Stimulated activated CD4-positive, alpha-beta T cell treated with anti-CD3 and anti-CD28 coated beads, Interleukin-1b, Interleukin-23, amount 100 ng/mL, for 1 hour (primary cell): ENCODE measurements around the gene POU6F2.
"Not testable (repeated sequence)": the region's sequence is repeated elsewhere in the genome, so short reads cannot be mapped to it uniquely, and the experiment has no call there.

Source experiments
- DNase-seq, 2 donors: peaks; one replicate each; pipeline ENCODE4 v3.0.0-alpha.2; 2020; ENCODE audit warnings: low read depth in 2 of 2

Gene POU6F2

GRCh38 chr7:39304668-39305405 lies 327.1 kb downstream of the POU6F2 start:
- no peak for DNase-seq

- DNase-seq = no peak
Observed at GRCh38 chr7:39306016-39306570, 328.4 kb downstream of the POU6F2 start.

GRCh38 chr7:39310699-39311098 lies 333.0 kb downstream of the POU6F2 start:
- no peak for DNase-seq

- DNase-seq = no peak
Observed at GRCh38 chr7:39312254-39312989, 334.7 kb downstream of the POU6F2 start.

GRCh38 chr7:39313376-39313775 lies 335.7 kb downstream of the POU6F2 start:
- DNase-seq = no peak

- no peak for DNase-seq
Observed at GRCh38 chr7:39313974-39314373, 336.3 kb downstream of the POU6F2 start.

GRCh38 chr7:39317107-39317506 lies 339.4 kb downstream of the POU6F2 start:
- DNase-seq = no peak

GRCh38 chr7:39317896-39318295 lies 340.2 kb downstream of the POU6F2 start:
- no peak for DNase-seq

GRCh38 chr7:39321245-39321644 lies 343.5 kb downstream of the POU6F2 start:
- no peak for DNase-seq

- DNase-seq = no peak
Observed at GRCh38 chr7:39321909-39322498, 344.3 kb downstream of the POU6F2 start.

GRCh38 chr7:39324139-39324760 lies 346.5 kb downstream of the POU6F2 start:
- DNase-seq = no peak

- not testable (repeated sequence) for DNase-seq
Observed at GRCh38 chr7:39331607-39332006, 353.9 kb downstream of the POU6F2 start.

- DNase-seq = no peak
Observed at GRCh38 chr7:39332142-39332541, 354.4 kb downstream of the POU6F2 start.

GRCh38 chr7:39333701-39334100 lies 356.0 kb downstream of the POU6F2 start:
- no peak for DNase-seq

- no peak for DNase-seq
Observed at GRCh38 chr7:39336442-39336841, 358.7 kb downstream of the POU6F2 start.

GRCh38 chr7:39338716-39339115 lies 361.0 kb downstream of the POU6F2 start:
- DNase-seq = no peak

- DNase-seq = no peak
Observed at GRCh38 chr7:39339591-39339990, 361.9 kb downstream of the POU6F2 start.

GRCh38 chr7:39341083-39341482 lies 363.4 kb downstream of the POU6F2 start:
- no peak for DNase-seq

- no peak for DNase-seq
Observed at GRCh38 chr7:39342763-39343162, 365.1 kb downstream of the POU6F2 start.

- no peak for DNase-seq
Observed at GRCh38 chr7:39349452-39350123, 371.9 kb downstream of the POU6F2 start.

GRCh38 chr7:39353615-39354376 lies 376.1 kb downstream of the POU6F2 start:
- DNase-seq = no peak
